ENCODE measurements around the gene HOXB6.

HOXB6 gene

DNA sequence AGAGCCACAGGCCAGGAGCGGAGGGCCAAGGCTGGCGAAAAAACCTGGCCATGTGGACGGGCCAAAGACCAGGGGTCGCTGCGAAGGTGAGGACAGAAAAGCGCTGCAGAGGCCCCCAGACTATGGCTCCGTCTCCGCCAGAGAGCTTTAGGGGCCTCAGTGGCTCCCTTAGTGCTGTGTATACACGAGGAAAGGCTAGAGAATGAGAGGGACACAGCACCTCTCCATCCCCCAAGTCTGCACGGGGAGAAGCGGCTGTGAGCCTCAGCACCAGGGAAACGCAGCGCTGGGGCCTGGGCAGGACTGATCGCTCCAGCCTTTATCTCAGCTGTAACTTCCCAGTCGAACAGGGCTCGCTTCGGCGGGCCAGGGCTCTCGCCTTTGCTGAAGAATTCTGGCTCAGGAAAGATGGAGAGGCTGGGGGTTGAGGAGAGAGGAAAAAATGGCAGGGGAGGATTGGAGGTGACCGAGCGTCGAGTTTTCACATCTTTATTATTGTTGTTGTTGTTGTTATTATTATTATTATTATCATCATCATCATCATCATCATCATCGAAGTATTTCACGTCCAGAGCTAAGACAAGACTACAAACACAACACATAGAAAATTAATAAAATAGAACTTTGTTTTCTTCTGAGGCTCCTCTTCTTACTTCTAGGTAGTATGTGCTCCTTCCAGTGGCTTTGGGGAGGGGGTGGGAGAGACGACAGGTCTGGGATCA is 9.3 kb downstream of the HOXB6 start:
- Histone ChIP-seq H3K4me3 (ENCODE audit: low read length) (no peak overlapping the region), H3K27me3 (ENCODE audit: insufficient read depth, low read length) (peaks cover 99% of the 10 kb centered on the region), H2AFZ (ENCODE audit: low read depth, low read length) (no peak overlapping the region), H3K4me1 (ENCODE audit: insufficient read depth, low read length) (no peaks in the 10 kb centered on the region), H3K9me3 (ENCODE audit: low read length) (no peaks in the 10 kb centered on the region), H3K36me3 (ENCODE audit: insufficient read depth, low read length) (no peaks in the 10 kb centered on the region)

DNA sequence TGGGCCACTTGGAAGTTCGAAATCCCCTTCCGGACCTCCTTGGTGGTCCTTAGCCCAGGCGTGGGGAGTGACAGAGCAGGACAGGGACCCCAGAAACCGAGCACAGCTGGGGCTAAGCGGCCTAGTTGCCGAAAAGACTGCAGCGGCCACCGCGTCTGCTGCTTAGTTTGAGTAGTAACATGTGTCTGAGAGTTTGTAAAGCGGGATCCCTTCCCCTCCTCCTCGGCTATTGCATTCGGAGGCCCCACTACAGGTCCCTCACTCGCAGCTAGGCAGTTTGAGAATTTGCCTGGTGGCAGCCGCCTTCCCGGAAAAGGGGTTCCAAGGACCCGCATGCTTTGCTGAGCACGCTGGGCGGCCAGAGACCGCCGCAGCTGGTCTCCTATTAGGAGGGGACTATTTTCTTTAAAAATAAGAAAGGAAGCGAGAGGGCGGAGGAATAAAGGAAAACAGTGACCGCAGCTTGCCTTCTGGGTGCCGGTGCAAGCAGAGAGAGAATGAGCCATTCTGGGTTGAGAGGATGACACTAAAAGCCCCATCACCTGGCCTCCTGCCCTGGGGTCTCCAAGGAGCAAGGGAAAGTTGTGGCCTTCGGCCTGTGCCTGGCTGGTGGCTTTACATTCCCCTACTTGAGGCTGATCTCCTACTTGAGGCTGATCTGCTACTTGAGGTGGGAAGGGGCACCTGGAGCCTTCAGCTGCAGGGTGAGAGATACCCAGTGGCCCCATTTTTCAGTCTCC is 10.1 kb downstream of the HOXB6 start:
- Histone ChIP-seq H3K27me3 (ENCODE audit: insufficient read depth, low read length) (peaks cover 99% of the 10 kb centered on the region), H3K36me3 (ENCODE audit: insufficient read depth, low read length) (no peaks in the 10 kb centered on the region), H3K4me1 (ENCODE audit: insufficient read depth, low read length) (no peaks in the 10 kb centered on the region), H2AFZ (ENCODE audit: low read depth, low read length) (no peak overlapping the region), H3K4me3 (ENCODE audit: low read length) (no peak overlapping the region), H3K9me3 (ENCODE audit: low read length) (no peaks in the 10 kb centered on the region)

DNA sequence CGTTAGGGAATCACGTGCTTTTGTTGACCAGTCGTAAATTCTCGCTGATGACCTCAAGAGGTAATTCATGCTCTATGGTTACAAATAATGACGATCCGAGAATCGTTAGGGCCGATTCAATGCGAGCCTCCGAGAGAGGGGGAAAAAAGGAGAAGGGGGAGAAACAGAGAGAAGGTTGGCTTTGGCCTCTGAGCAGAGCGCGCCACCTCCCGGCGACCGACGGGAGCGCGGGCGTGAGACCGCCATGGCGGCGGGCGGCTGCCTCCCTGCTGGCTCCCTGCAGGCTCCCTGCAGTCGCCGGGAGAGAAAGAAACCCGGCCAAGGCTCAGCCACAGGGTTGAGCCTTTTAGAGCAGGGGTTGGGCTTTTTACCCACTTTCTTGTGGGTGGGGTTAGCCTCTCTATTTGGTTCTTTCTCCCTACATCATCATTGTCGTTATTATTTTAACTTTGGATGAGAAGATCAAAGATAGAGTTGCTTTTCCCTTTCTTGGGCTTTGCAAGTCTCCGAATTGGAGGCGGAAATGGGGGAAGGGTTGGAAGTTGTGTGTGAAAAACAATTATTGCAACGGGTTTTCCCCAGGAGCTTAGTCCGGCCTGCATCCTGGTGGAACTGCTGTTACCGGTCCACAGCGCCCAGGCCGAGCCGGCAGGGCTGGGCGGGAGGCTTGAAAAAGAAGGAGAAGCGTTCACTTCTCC is 10.8 kb downstream of the HOXB6 start:
- Histone ChIP-seq H3K27me3 (ENCODE audit: insufficient read depth, low read length) (peaks cover 99% of the 10 kb centered on the region), H3K4me1 (ENCODE audit: insufficient read depth, low read length) (no peaks in the 10 kb centered on the region), H3K9me3 (ENCODE audit: low read length) (no peaks in the 10 kb centered on the region), H2AFZ (ENCODE audit: low read depth, low read length) (no peak overlapping the region), H3K36me3 (ENCODE audit: insufficient read depth, low read length) (no peaks in the 10 kb centered on the region), H3K4me3 (ENCODE audit: low read length) (no peak overlapping the region)

DNA sequence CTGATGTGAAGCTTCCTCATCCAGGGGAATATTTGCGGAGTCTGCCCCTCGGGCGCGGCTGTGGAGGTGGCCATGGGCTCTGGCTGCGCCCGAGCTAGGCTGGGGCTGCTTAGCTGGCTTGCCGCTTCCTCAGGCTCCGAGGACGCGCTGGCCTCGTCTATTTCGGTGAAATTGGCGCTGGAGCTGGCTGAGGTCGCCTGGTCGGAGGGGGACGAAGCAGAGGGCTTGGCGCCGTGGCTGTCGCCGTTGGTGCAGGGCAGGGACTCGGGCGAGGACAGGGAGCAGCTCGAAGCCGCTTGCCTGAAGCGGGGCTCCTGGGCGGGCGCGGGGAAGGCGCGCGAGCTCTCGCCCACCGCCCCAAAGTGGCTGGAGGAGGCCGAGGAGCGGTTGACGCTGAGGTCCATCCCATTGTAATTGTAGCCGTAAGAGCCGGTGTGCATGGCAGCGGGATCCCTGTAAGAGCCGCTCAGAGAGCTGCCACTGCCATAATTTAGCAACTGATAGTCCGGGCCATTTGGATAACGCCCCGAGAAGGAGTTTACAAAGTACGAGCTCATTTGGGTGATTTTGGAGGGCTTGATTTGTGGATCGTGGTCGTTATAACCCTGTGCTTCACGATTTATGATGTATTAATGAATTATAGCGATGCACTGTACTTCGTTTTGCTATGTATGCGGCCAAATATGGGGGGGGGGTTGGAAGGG is 11.5 kb downstream of the HOXB6 start, which contains the start of gene HOXB5:
HOXB5 (minus strand) TSS at position 654 of the 704 bp plus-strand sequence; CDS start at position 557, 97 bp downstream.
- H3K36me3 ChIP-seq (ENCODE audit: insufficient read depth, low read length), result no peaks in the 10 kb centered on the region
- no peak within 1 kb of the TSS for H3K4me3 ChIP-seq (ENCODE audit: low read length)
- peaks cover 99% of the 10 kb centered on the region for H3K27me3 ChIP-seq (ENCODE audit: insufficient read depth, low read length)
- no peak within 1 kb of the TSS for H2AFZ ChIP-seq (ENCODE audit: low read depth, low read length)
- no peaks in the 10 kb centered on the region for H3K9me3 ChIP-seq (ENCODE audit: low read length)
- no peaks in the 10 kb centered on the region for H3K4me1 ChIP-seq (ENCODE audit: insufficient read depth, low read length)

DNA sequence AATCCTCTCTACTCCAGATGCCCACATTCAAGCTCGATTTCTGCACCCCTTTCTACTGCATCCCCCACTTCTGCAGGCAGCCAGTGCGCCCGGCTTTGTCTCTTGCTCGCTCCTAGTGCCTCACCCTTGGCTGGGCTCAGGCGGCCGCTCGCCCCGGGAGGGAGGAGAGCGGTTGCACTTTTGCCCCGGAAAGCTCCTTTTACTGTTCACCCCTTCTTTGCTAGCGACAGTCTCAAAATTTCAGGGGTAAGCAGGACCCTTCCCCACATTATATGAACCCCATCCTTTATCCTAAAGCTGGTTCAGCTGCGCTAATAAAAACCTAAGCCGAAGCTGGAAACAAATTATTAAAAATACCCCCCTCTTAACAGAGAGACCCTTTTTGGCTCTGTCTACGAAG is 12.2 kb downstream of the HOXB6 start:
- no peaks in the 10 kb centered on the region for H3K4me1 ChIP-seq (ENCODE audit: insufficient read depth, low read length)
- H3K27me3 ChIP-seq (ENCODE audit: insufficient read depth, low read length), result peaks cover 99% of the 10 kb centered on the region
- H3K4me3 ChIP-seq (ENCODE audit: low read length), result no peak overlapping the region
- H3K36me3 ChIP-seq (ENCODE audit: insufficient read depth, low read length), result no peaks in the 10 kb centered on the region
- no peaks in the 10 kb centered on the region for H3K9me3 ChIP-seq (ENCODE audit: low read length)
- no peak overlapping the region for H2AFZ ChIP-seq (ENCODE audit: low read depth, low read length)

DNA sequence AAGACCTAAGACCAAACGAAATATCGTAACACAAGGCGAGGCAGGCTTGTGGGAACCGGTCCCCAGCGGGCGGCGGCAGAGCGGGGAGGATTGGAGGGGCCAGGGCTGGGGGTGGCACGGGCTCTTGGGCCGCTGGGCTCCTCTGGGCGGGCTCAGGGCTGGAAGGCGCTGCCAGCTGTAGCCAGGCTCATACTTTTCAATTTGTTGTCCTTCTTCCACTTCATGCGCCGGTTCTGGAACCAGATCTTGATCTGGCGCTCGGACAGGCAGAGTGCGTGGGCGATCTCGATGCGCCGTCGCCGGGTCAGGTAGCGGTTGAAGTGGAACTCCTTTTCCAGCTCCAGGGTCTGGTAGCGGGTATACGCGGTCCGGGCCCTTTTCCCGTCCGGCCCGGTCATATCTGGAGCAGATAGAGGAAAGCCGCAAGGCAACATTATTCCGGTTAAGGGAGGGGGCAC is 12.7 kb downstream of the HOXB6 start:
- no peaks in the 10 kb centered on the region for H3K36me3 ChIP-seq (ENCODE audit: insufficient read depth, low read length)
- H3K4me3 ChIP-seq (ENCODE audit: low read length), result no peak overlapping the region
- H3K27me3 ChIP-seq (ENCODE audit: insufficient read depth, low read length), result peaks cover 99% of the 10 kb centered on the region

DNA sequence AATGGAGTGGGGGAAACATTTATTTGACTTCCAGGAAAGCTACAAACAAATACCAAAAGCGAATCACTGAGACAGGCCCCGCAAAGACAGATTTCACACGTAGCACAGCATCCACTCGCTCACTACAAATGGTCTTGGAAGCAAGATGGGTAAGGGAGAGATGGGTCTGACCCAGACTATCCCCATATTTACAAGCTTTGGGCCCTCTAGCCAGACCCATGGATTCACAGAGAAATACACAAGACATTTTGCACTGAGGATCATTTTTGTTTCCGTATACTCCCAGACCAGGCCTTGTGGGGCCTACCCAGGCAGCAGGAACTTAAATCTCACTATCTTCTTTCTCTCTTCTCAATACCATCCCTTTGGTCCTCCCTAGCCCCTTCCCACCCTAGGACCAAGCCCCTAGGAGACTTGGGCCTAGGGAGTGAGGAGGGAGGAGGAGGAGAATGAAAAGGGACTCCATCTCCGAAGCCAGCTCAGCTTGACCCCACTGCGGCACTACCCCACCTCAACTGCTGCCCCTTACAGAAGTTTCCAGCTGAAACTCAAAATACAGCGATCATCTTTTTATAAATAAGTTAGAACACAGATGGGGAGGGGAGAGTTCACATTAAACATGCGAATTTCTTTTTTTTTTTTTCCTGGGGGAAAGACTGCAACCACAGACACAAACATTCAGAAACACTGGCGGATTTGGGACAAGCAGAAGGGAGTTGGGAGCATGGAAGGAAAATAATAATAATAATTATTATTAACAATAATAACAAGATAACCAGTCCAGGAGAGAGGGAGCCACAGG is 13.3 kb downstream of the HOXB6 start:
- peaks cover 99% of the 10 kb centered on the region for H3K27me3 ChIP-seq (ENCODE audit: insufficient read depth, low read length)
- no peaks in the 10 kb centered on the region for H3K9me3 ChIP-seq (ENCODE audit: low read length)
- no peaks in the 10 kb centered on the region for H3K4me1 ChIP-seq (ENCODE audit: insufficient read depth, low read length)
- H3K4me3 ChIP-seq (ENCODE audit: low read length), result no peak overlapping the region
- no peak overlapping the region for H2AFZ ChIP-seq (ENCODE audit: low read depth, low read length)
- no peaks in the 10 kb centered on the region for H3K36me3 ChIP-seq (ENCODE audit: insufficient read depth, low read length)

More for the DNA sequence above, 12.7 kb downstream of the HOXB6 start:
- Histone ChIP-seq H3K9me3 (ENCODE audit: low read length) (no peaks in the 10 kb centered on the region), H2AFZ (ENCODE audit: low read depth, low read length) (no peak overlapping the region), H3K4me1 (ENCODE audit: insufficient read depth, low read length) (no peaks in the 10 kb centered on the region)

DNA sequence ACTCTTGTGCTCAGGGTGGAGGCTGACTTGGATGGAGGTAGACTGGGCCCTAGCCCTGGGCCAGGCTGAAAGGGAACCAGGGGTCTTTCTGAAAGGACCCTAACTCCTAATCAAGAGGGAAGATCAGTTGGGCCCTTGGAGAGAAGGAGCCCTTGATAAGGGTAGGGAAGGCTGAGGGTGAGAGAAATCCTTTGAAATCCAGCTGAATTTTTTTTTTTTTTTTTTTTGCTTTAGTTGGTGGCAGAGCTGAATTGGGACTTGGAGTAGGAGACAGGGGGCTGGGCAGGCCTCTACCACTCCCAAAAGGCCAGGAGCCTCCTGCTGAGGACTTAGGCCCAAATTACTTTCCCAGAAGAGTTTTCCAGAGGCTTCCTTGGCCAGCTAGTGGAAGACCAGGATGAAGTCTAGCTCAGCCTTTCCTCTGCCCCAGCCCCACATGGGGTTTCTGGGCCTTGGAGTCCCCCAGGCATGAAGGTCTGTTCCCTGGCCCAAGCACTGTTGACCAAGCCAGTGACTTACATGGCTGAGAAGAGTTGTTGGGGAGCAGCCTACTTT is 14.1 kb downstream of the HOXB6 start:
- H3K4me1 ChIP-seq (ENCODE audit: insufficient read depth, low read length), result peaks cover 5% of the 10 kb centered on the region
- H2AFZ ChIP-seq (ENCODE audit: low read depth, low read length), result no peak overlapping the region
- no peaks in the 10 kb centered on the region for H3K36me3 ChIP-seq (ENCODE audit: insufficient read depth, low read length)
- peaks cover 99% of the 10 kb centered on the region for H3K27me3 ChIP-seq (ENCODE audit: insufficient read depth, low read length)
- no peak overlapping the region for H3K4me3 ChIP-seq (ENCODE audit: low read length)
- no peaks in the 10 kb centered on the region for H3K9me3 ChIP-seq (ENCODE audit: low read length)

DNA sequence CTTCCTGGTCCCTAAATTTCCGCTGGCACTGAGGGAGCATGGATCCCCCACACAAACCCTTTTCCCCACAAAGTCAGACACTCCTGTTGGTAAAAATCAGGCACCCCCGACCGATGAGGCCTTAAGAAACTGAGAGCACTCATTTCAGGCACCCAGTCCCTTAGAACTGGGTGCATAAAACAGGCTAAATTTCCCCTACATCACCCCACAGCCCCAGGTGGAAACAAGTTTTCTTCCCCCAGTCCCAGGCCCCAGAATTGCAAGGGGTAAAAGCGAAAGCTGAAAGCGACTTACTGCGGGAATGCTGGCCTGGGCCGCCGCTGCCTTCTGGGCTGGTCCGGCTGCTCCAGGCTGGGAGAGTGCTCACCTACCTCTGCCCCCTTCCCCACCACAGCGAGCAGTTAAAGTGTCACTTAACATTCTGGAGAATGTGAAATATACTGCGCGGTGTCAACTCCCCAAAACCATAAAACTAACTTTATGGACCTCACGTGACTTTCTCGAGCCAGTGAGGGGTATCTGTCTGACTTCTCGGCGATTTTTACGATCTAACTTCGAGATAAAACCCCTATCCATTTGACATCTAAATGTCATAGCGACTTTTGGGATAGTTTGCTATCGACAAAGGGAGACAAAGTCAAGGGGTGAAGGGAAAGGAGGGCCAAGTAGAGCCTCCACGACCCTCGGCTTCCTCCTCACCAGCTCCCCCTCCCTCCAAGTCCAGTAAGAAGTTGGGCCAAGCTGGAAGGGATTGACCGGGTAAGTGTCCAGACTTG is 14.8 kb downstream of the HOXB6 start, which contains the start of gene HOXB3:
HOXB3 (minus strand) TSS at position 411 of the 776 bp plus-strand sequence. CDS start 37,767 bp downstream, outside the sequence.
- no peak within 1 kb of the TSS for H2AFZ ChIP-seq (ENCODE audit: low read depth, low read length)
- H3K9me3 ChIP-seq (ENCODE audit: low read length), result no peaks in the 10 kb centered on the region
- no peaks in the 10 kb centered on the region for H3K36me3 ChIP-seq (ENCODE audit: insufficient read depth, low read length)
- H3K27me3 ChIP-seq (ENCODE audit: insufficient read depth, low read length), result peaks cover 100% of the 10 kb centered on the region
- H3K4me3 ChIP-seq (ENCODE audit: low read length), result no peak within 1 kb of the TSS
- H3K4me1 ChIP-seq (ENCODE audit: insufficient read depth, low read length), result peaks cover 6% of the 10 kb centered on the region

DNA sequence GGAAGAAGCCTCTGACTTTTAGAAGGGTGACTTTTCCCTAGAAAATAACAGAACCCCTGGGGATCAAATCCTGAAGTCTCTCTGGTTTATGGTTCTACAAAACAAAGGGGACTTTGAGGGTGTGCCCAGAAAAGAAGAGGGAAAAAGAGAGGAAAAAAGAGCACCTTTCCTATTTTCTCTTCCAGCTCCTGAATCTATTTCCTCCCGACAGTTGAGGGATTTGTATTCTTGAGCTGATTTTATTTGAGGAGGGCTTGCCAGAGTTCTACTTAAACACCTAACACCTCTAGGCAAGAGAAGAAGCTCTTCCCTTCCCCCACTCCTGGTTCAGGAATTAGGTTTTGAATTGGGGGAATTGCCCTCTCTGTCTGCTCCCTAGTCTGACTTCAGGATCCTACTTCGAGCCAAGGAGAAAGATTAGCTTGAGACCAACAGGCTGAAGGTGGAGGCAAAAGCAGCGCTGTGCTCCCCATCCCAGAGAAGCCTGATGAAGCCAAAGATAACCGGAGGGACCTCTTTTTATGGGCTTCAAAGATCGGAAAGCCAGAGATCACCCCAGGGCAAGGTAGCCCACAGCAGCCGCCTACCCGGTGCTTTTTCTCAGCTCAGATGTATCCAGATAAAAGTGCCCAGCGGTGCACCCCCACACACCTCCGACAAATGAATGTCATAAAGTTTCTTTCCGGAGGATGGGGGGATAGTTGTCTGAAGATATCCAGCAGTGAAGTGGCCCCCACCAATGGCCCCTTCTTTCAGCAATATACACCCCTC is 15.5 kb downstream of the HOXB6 start:
- no peak overlapping the region for H2AFZ ChIP-seq (ENCODE audit: low read depth, low read length)
- peaks cover 98% of the 10 kb centered on the region for H3K27me3 ChIP-seq (ENCODE audit: insufficient read depth, low read length)
- H3K4me1 ChIP-seq (ENCODE audit: insufficient read depth, low read length), result peaks cover 6% of the 10 kb centered on the region
- H3K9me3 ChIP-seq (ENCODE audit: low read length), result no peaks in the 10 kb centered on the region
- no peak overlapping the region for H3K4me3 ChIP-seq (ENCODE audit: low read length)
- no peaks in the 10 kb centered on the region for H3K36me3 ChIP-seq (ENCODE audit: insufficient read depth, low read length)

DNA sequence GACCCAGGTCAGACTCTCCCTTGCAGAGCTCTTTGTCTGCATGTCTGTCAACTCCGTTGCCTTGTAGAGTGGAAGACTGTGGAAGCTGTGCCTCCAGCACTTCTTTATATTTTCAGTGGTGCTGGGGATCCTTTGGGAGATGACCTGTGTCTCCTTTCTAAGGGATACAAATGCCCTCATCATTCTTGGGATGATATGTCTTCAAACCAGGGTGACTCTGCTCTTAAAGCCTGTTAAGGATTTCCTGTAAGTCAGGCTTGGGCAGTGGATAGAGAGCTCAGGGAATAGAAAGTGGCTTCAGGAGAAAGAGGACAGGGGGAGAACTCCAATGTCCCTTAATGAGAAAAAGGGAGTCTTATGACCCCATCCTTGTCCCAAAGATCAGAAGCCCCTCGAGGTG is 16.3 kb downstream of the HOXB6 start:
- Histone ChIP-seq H2AFZ (ENCODE audit: low read depth, low read length) (no peak overlapping the region), H3K4me3 (ENCODE audit: low read length) (no peak overlapping the region), H3K4me1 (ENCODE audit: insufficient read depth, low read length) (peaks cover 6% of the 10 kb centered on the region), H3K9me3 (ENCODE audit: low read length) (no peaks in the 10 kb centered on the region), H3K36me3 (ENCODE audit: insufficient read depth, low read length) (no peaks in the 10 kb centered on the region), H3K27me3 (ENCODE audit: insufficient read depth, low read length) (peaks cover 98% of the 10 kb centered on the region)
